BJ (cell line): Measurements from ENCODE around the gene PLK5. TPM values are rescaled to one million over a fixed set of nuclear protein-coding genes. Genes with fewer than 3 reads are reported as not detected.

ENCODE experiments used
- CTCF ChIA-PET: fragments of 350-600 bp; formaldehyde crosslinking; extraction: SDS; loops from one replicate; lab custom pipeline; 2021; ENCODE audit warnings: antibody characterized with exemption, inconsistent platforms; lab: Yijun Ruan, JAX
- POLR2A ChIA-PET: fragments of 300-600 bp; sonication (Branson Sonifier 250); formaldehyde crosslinking; extraction: SDS; loops from one replicate; lab custom pipeline; 2021; ENCODE audit warnings: antibody characterized with exemption; lab: Charles Lee
- DNase-seq: peaks from one replicate; pipeline ENCODE4 v3.0.0-alpha.2; 2011; ENCODE audit warnings: low read depth
- H3K27me3 ChIP-seq: 2 replicates; pipeline ENCODE4 v1.6.0; 2011; ENCODE audit warnings: low read length; ENCODE audit not compliant: control insufficient read depth, insufficient read depth
- H3K36me3 ChIP-seq: 2 replicates; pipeline ENCODE4 v1.5.1; 2011; ENCODE audit warnings: low read length; ENCODE audit not compliant: control insufficient read depth, insufficient read depth
- H3K4me3 ChIP-seq: 2 replicates; pipeline ENCODE4 v1.5.1; 2011; ENCODE audit warnings: low read depth, mild to moderate bottlenecking, control low read depth, low read length
- polyA plus RNA-seq: library from polyadenylated mRNA; depleted of rRNA; stranded (reverse); fragments of >200 nt; gene quantifications from 2 replicates; pipeline ENCODE4 v1.2.3, GENCODE V29; 2011
- TF ChIP-seq, protein P1 (sequence below): IDR thresholded peaks from 2 replicates; pipeline ENCODE4 v1.5.1; 2011; ENCODE audit warnings: low read depth, mild to moderate bottlenecking, control low read depth, inconsistent platforms, low read length, moderate library complexity; ENCODE audit not compliant: insufficient read depth

Gene PLK5
- polyA plus RNA-seq, 1 experiment, result not detected

GRCh38 chr19:1571358-1571757, 47.5 kb downstream of the PLK5 start:
- ChIA-PET CTCF (no interaction called here), POLR2A (no interaction called here)
- TF ChIP-seq, protein P1, sequence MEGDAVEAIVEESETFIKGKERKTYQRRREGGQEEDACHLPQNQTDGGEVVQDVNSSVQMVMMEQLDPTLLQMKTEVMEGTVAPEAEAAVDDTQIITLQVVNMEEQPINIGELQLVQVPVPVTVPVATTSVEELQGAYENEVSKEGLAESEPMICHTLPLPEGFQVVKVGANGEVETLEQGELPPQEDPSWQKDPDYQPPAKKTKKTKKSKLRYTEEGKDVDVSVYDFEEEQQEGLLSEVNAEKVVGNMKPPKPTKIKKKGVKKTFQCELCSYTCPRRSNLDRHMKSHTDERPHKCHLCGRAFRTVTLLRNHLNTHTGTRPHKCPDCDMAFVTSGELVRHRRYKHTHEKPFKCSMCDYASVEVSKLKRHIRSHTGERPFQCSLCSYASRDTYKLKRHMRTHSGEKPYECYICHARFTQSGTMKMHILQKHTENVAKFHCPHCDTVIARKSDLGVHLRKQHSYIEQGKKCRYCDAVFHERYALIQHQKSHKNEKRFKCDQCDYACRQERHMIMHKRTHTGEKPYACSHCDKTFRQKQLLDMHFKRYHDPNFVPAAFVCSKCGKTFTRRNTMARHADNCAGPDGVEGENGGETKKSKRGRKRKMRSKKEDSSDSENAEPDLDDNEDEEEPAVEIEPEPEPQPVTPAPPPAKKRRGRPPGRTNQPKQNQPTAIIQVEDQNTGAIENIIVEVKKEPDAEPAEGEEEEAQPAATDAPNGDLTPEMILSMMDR, result no peak
- H3K4me3 ChIP-seq, result no peak overlapping the region
- no peaks in the 10 kb centered on the region for H3K27me3 ChIP-seq
- DNase-seq, result no peak
- H3K36me3 ChIP-seq, result peaks cover 2% of the 10 kb centered on the region

DNA sequence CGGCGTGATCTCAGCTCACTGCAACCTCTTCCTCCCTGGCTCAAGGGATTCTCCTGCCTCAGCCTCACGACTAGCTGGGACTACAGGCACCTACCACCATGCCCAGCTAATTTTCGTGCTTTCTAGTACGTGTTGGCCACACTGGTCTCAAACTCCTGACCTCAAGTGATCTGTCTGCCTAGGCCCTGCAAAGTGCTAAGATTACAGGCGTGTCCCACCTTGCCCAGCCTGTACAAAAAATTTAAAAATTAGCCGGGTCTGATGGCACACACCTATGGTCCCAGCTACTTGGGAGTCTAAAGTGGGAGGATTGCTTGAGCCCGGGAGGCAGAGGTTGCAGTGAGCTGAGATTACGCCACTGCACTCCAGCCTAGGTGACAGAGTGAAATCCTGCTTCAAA, 48.9 kb downstream of the PLK5 start:
- Histone ChIP-seq H3K4me3 (no peak overlapping the region), H3K27me3 (no peaks in the 10 kb centered on the region), H3K36me3 (peaks cover 8% of the 10 kb centered on the region)
- CTCF ChIA-PET, result no interaction called here
- DNase-seq, result no peak
- POLR2A ChIA-PET, result no interaction called here
- TF ChIP-seq, protein P1, result no peak

- POLR2A ChIA-PET, result interaction anchor here (0.7 kb wide), 2 partner anchors 15 to 283 kb away, joined by 5 to 9 read pairs; no protein-coding TSS in a partner anchor
- H3K27me3 ChIP-seq, result no peaks in the 10 kb centered on the region
- TF ChIP-seq, protein P1, result no peak
- H3K36me3 ChIP-seq, result peaks cover 11% of the 10 kb centered on the region
- no peak overlapping the region for H3K4me3 ChIP-seq
- no peak for DNase-seq
- CTCF ChIA-PET, result interaction anchor here (0.9 kb wide), 1 partner anchor 10 kb away, joined by 5 read pairs; no protein-coding TSS in a partner anchor
Measured at GRCh38 chr19:1574354-1575136, 50.7 kb downstream of the PLK5 start.

- no peaks in the 10 kb centered on the region for H3K27me3 ChIP-seq
- no peak for DNase-seq
- H3K36me3 ChIP-seq, result peaks cover 16% of the 10 kb centered on the region
- POLR2A ChIA-PET, result interaction anchor here (0.7 kb wide), 2 partner anchors 14 to 282 kb away, joined by 5 to 9 read pairs; no protein-coding TSS in a partner anchor
- no peak overlapping the region for H3K4me3 ChIP-seq
- CTCF ChIA-PET, result interaction anchor here (0.6 to 1.2 kb wide), 4 partner anchors 9 to 29 kb away, joined by 3 to 5 read pairs (median 4); no protein-coding TSS in a partner anchor
- TF ChIP-seq, protein P1, result no peak
Measured at GRCh38 chr19:1575323-1576241, 51.7 kb downstream of the PLK5 start.
